ENCODE measurements around the gene CCR4. TPM values are rescaled to one million over a fixed set of nuclear protein-coding genes. Genes with fewer than 3 reads are reported as not detected.

The CCR4 gene
- total RNA-seq, 1 donor from 2014 or later = 0.08 TPM

- intact Hi-C loops (cut with DNase I) = no loop called here
- DNase-seq (no peak), ATAC-seq (ENCODE audit: poor library complexity) (no peak)
These were observed 51.9 kb downstream of the CCR4 start for GRCh38 chr3:33003308-33003707.

- ATAC-seq (ENCODE audit: poor library complexity) (no peak), DNase-seq (no peak)
- intact Hi-C loops (cut with DNase I) = no loop called here
These were observed 52.8 kb downstream of the CCR4 start for GRCh38 chr3:33004205-33004604.

- ATAC-seq (ENCODE audit: poor library complexity) (no peak), DNase-seq (no peak)
- intact Hi-C loops (cut with DNase I) = no loop called here
These were observed 53.5 kb downstream of the CCR4 start for GRCh38 chr3:33004961-33005360.

Other genes with a start within 250 kb of the CCR4 start
- gene TRIM71, start 133.6 kb upstream of the CCR4 start, total RNA-seq = not detected
- gene GLB1, start 145.5 kb downstream of the CCR4 start, total RNA-seq = 17.6 TPM
- gene TMPPE, start 145.5 kb downstream of the CCR4 start, total RNA-seq = 2.9 TPM
- 80.7 TPM for gene CRTAP, start 162.4 kb downstream of the CCR4 start, total RNA-seq

All from Right ventricle myocardium superior (tissue), 1 donor.